Stomach (tissue), 4 donors: Measurements from ENCODE around the gene TMEM87B.

ENCODE experiments used
- EP300 ChIP-seq: sonication (generic); formaldehyde crosslinking; IDR thresholded peaks from one replicate; pipeline ENCODE4 v1.6.1; 2017; ENCODE audit warnings: antibody characterized with exemption
- POLR2A ChIP-seq, 4 donors: fragments of 450-650 bp; IDR thresholded peaks; one replicate each; pipeline ENCODE4 v1.6.1; 2016; ENCODE audit warnings: antibody characterized with exemption in 4 of 4, control low read depth in 2 of 4, mild to moderate bottlenecking in 1 of 4, moderate library complexity in 1 of 4
- POLR2AphosphoS5 ChIP-seq, 3 donors: sonication (generic); formaldehyde crosslinking; IDR thresholded peaks; one replicate each; pipeline ENCODE4 v1.6.1; 2016; ENCODE audit warnings: antibody characterized with exemption in 3 of 3
- TF ChIP-seq, protein P1 (sequence below), 7 experiments: fragments of 450-650 bp in 4 of 7; fragments of 200-600 bp in 3 of 7; sonication (generic) in 3 of 7; IDR thresholded peaks; one replicate each; pipeline ENCODE4 v1.5.1; 2016 to 2019; ENCODE audit warnings: antibody characterized with exemption in 7 of 7, control low read depth in 2 of 7, mild to moderate bottlenecking in 1 of 7

DNA sequence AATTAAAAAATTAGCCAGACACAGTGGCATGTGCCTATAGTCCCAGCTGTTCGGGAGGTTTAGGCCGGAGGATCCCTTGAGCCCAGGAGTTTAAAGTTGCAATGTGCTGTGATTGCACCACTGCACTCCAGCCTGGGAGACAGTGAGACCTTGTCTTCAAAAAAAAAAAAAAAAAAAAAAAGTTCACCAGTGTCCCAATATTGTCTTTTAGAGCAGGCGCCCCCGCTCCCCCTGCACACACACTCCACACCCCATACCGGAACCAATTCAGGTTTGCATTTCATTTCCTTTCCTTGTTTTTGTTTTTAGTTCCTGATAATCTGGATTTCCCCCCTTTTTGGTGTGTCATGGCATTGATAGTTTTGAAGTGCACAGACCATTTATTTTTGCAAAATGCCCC lies 10.4 kb downstream of the TMEM87B start:
- TF ChIP-seq, protein P1, sequence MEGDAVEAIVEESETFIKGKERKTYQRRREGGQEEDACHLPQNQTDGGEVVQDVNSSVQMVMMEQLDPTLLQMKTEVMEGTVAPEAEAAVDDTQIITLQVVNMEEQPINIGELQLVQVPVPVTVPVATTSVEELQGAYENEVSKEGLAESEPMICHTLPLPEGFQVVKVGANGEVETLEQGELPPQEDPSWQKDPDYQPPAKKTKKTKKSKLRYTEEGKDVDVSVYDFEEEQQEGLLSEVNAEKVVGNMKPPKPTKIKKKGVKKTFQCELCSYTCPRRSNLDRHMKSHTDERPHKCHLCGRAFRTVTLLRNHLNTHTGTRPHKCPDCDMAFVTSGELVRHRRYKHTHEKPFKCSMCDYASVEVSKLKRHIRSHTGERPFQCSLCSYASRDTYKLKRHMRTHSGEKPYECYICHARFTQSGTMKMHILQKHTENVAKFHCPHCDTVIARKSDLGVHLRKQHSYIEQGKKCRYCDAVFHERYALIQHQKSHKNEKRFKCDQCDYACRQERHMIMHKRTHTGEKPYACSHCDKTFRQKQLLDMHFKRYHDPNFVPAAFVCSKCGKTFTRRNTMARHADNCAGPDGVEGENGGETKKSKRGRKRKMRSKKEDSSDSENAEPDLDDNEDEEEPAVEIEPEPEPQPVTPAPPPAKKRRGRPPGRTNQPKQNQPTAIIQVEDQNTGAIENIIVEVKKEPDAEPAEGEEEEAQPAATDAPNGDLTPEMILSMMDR (IDR thresholded peaks at IDR 0.05) = no peak
- TF ChIP-seq POLR2A (IDR thresholded peaks at IDR 0.05) (no peak), POLR2AphosphoS5 (IDR thresholded peaks at IDR 0.05) (no peak), EP300 (no peak)
